ENCODE data around the gene TTBK1. TPM values are rescaled to one million over a fixed set of nuclear protein-coding genes. Genes with fewer than 3 reads are reported as not detected.

Gene TTBK1
- total and polyA plus RNA-seq, 2 of the 4 experiments (the other 2 are of a cell fraction), result 0.02 TPM; not detected in 1

DNA sequence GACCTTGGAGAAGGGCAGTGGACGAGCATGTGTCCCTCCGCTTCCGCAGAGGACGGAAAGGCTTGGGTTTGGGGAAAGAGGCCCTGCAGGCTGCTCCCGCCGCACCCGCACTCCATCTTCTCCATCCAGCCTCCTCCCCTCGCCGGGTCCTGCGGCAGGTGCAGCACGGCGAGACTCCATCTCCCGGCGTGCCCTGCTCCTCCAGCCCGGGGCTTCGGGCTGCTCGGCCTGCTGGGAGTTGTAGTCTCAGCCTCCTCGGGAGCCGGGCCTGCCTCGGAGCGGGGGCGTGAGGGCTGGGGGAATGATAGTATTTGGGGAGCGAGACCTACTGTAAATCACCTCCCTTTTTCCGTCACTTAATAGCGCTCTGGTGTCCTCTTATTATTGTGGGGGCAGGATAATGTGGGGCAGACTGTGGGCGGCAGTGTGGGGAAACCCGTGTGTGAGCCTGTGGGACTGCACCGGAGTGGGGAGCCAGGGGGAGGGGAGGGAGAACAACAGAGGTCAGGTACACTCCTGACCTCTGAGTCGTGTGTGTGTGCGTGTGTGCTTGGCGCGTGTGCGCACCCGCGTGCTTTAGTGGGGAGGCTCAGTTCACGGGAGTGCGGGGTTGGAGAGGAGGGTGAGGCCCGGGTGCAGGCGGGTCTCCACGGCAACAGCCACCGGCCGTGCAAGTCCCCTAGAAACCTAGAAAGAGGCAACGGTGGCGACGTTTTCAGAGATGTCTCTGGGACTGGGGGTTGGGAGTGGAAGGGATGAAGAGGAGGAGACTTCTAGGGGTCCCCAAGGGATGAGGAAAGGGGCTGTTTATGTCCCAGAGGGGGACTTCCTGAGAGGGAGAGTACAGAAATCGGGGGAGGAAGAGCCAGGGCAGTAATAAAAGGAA lies 4.1 kb downstream of the TTBK1 start (continued):
- TF ChIP-seq MAFK (IDR thresholded peaks at IDR 0.05; ENCODE audit: low read depth, low read length), result no peak

DNA sequence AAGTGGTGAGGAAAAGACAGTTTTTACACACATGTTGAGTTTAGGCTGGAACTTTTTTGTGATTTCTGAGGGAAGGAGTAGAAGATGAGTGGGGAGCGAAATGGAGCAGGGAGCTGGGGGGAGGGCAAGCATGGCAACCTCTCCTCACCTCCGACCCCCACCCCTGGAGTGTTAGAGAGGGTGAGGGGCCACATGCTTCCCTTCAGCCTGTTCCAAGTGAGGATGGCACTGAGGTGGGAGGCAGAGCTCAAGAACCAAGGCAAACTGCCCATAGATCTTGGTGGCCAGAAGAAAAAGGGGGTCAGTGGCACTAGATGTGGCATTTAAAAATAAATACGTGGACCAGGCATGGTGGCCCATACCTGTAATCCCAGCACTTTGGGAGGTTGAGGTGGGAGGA lies 4.8 kb downstream of the TTBK1 start:
- dilution Hi-C loops (cut with HindIII; ENCODE audit: low sequenced_read_pairs, unreplicated experiment), result no loop called here
- Histone ChIP-seq H3K4me3 (ENCODE audit: insufficient read depth, low read depth, low read length) (no peak overlapping the region), H3K4me1 (ENCODE audit: control insufficient read depth, insufficient read depth, low read length) (no peaks in the 10 kb centered on the region; the same call in 1 of the 2 replicates), H2AFZ (replicated peaks; ENCODE audit: low read length, poor library complexity) (no peak overlapping the region), H2AK5ac (ENCODE audit: low read depth, low read length) (no peak overlapping the region), H3K4ac (ENCODE audit: low read depth, low read length) (no peak overlapping the region), H3K56ac (ENCODE audit: extremely low read depth, insufficient read depth, low read length) (no peak overlapping the region), H4K20me1 (ENCODE audit: insufficient read depth, low read length) (no peaks in the 10 kb centered on the region), H3K27me3 (ENCODE audit: control insufficient read depth, insufficient read depth, low read length) (peaks cover 79% of the 10 kb centered on the region), H4K8ac (ENCODE audit: low read depth in 2 of 2, low read length in 2 of 2) (no peak overlapping the region), H2BK15ac (ENCODE audit: low read depth, low read length) (no peak overlapping the region), H3K9me1 (ENCODE audit: insufficient read depth, low read length) (0 out of 2 replicates have a peak, but pooled peaks cover 4% of the 10 kb centered on the region), H4K91ac (ENCODE audit: insufficient read depth, low read depth, low read length) (no peak overlapping the region), H2BK5ac (ENCODE audit: low read depth, low read length, poor library complexity, severe bottlenecking) (no peak overlapping the region), H3K27ac (ENCODE audit: insufficient read depth, low read length) (no peak overlapping the region), H2BK120ac (ENCODE audit: low read depth, low read length) (no peak overlapping the region), H3K36me3 (ENCODE audit: control insufficient read depth, insufficient read depth, low read length) (no peaks in the 10 kb centered on the region), H2AK9ac (replicated peaks; ENCODE audit: low read depth, low read length, poor library complexity) (no peak overlapping the region), H2BK20ac (ENCODE audit: low read depth, low read length) (no peak overlapping the region), H3K18ac (ENCODE audit: low read depth, low read length) (no peak overlapping the region), H4K5ac (ENCODE audit: low read depth, low read length) (no peak overlapping the region), H3K23ac (ENCODE audit: low read depth, low read length) (no peak overlapping the region), H3K4me2 (ENCODE audit: low read depth, low read length) (no peak overlapping the region), H3K14ac (replicated peaks; ENCODE audit: low read depth, low read length) (no peak overlapping the region), H3K9me3 (ENCODE audit: control insufficient read depth, insufficient read depth, low read length) (no peaks in the 10 kb centered on the region), H3K9ac (ENCODE audit: low read depth, low read length) (no peak overlapping the region), H3K79me1 (ENCODE audit: low read depth in 1 of 2, low read length in 2 of 2) (no peaks in the 10 kb centered on the region)
- ATAC-seq (ENCODE audit: low read depth) (no peak), DNase-seq (no peak)
- ChIA-PET CTCF (no interaction called here), POLR2A (ENCODE audit: unreplicated experiment) (no interaction called here)
- BruUV-seq (replicated peaks), result no TSS peak
- intact Hi-C loops (cut with micrococcal nuclease), result no loop called here
- in situ Hi-C loops (cut with MboI; ENCODE audit: low sequenced_read_pairs), result no loop called here
- WGBS, 2 experiments (ENCODE audit: extremely low coverage in 2 of 2, insufficient read length in 1 of 2), result no CpG with 5 or more reads among the region's 3 CpGs
- TF ChIP-seq BHLHE40 (IDR thresholded peaks at IDR 0.05; ENCODE audit: low read depth, low read length), result no peak
- no peak for TF ChIP-seq NFE2L2 (IDR thresholded peaks at IDR 0.05; ENCODE audit: low read depth, low read length)
- no peak for TF ChIP-seq RFX5 (IDR thresholded peaks at IDR 0.05; ENCODE audit: low read depth, low read length)
- no peak for TF ChIP-seq MAZ (IDR thresholded peaks at IDR 0.05; ENCODE audit: borderline replicate concordance, low read depth, low read length)
- TF ChIP-seq RAD21 (IDR thresholded peaks at IDR 0.05; ENCODE audit: low read length), result no peak
- no peak for TF ChIP-seq FOS (IDR thresholded peaks at IDR 0.05; ENCODE audit: low read depth, low read length)
- TF ChIP-seq, protein P1, sequence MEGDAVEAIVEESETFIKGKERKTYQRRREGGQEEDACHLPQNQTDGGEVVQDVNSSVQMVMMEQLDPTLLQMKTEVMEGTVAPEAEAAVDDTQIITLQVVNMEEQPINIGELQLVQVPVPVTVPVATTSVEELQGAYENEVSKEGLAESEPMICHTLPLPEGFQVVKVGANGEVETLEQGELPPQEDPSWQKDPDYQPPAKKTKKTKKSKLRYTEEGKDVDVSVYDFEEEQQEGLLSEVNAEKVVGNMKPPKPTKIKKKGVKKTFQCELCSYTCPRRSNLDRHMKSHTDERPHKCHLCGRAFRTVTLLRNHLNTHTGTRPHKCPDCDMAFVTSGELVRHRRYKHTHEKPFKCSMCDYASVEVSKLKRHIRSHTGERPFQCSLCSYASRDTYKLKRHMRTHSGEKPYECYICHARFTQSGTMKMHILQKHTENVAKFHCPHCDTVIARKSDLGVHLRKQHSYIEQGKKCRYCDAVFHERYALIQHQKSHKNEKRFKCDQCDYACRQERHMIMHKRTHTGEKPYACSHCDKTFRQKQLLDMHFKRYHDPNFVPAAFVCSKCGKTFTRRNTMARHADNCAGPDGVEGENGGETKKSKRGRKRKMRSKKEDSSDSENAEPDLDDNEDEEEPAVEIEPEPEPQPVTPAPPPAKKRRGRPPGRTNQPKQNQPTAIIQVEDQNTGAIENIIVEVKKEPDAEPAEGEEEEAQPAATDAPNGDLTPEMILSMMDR (conservative IDR thresholded peaks at IDR 0.05; ENCODE audit: low read depth, low read length), result no peak
- TF ChIP-seq SMC3 (IDR thresholded peaks at IDR 0.05; ENCODE audit: low read depth, low read length), result no peak
- no peak for TF ChIP-seq POLR2A (IDR thresholded peaks at IDR 0.05; ENCODE audit: low read depth, low read length)
- TF ChIP-seq RCOR1 (IDR thresholded peaks at IDR 0.05; ENCODE audit: insufficient replicate concordance, low read length), result no peak
- no peak for TF ChIP-seq MXI1 (IDR thresholded peaks at IDR 0.05; ENCODE audit: borderline replicate concordance, low read depth, low read length)
- TF ChIP-seq CHD1 (IDR thresholded peaks at IDR 0.05; ENCODE audit: low read depth, low read length), result no peak
- TF ChIP-seq, protein P2, sequence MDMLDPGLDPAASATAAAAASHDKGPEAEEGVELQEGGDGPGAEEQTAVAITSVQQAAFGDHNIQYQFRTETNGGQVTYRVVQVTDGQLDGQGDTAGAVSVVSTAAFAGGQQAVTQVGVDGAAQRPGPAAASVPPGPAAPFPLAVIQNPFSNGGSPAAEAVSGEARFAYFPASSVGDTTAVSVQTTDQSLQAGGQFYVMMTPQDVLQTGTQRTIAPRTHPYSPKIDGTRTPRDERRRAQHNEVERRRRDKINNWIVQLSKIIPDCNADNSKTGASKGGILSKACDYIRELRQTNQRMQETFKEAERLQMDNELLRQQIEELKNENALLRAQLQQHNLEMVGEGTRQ (IDR thresholded peaks at IDR 0.05; ENCODE audit: low read depth, low read length), result no peak
